HUES48 (cell line): ENCODE results near the gene ENO3.

Experiments
- H3K27ac ChIP-seq: one replicate; pipeline ENCODE4 v1.7.0; 2013; ENCODE audit warnings: low read depth, low read length, inconsistent platforms
- H3K27me3 ChIP-seq: 2 replicates; pipeline ENCODE4 v1.6.1; 2013; ENCODE audit warnings: mild to moderate bottlenecking, low read length; ENCODE audit not compliant: control insufficient read depth, insufficient read depth
- H3K36me3 ChIP-seq: 2 replicates; pipeline ENCODE4 v1.6.1; 2013; ENCODE audit warnings: low read length; ENCODE audit not compliant: control insufficient read depth, insufficient read depth
- H3K4me1 ChIP-seq: 2 replicates; pipeline ENCODE4 v1.6.1; 2013; ENCODE audit warnings: mild to moderate bottlenecking, low read length; ENCODE audit not compliant: control insufficient read depth, insufficient read depth
- H3K4me3 ChIP-seq: 2 replicates; pipeline ENCODE4 v1.5.1; 2013; ENCODE audit warnings: mild to moderate bottlenecking, low read depth, low read length
- H3K9ac ChIP-seq: 2 replicates; pipeline ENCODE4 v1.6.1; 2013; ENCODE audit warnings: mild to moderate bottlenecking, low read depth, low read length, moderate library complexity
- H3K9me3 ChIP-seq: 2 replicates; pipeline ENCODE4 v1.6.1; 2013; ENCODE audit warnings: low read length; ENCODE audit not compliant: control insufficient read depth, insufficient read depth

ENO3 gene

GRCh38 chr17:4951486-4951885, 567 bp downstream of the ENO3 start:
- Histone ChIP-seq H3K4me3 (peak overlapping the region; percentile 67), H3K9ac (no peak overlapping the region), H3K36me3 (peaks cover 5% of the 10 kb centered on the region), H3K27ac (no peak overlapping the region), H3K9me3 (no peaks in the 10 kb centered on the region), H3K4me1 (peaks cover 17% of the 10 kb centered on the region), H3K27me3 (no peaks in the 10 kb centered on the region)

DNA sequence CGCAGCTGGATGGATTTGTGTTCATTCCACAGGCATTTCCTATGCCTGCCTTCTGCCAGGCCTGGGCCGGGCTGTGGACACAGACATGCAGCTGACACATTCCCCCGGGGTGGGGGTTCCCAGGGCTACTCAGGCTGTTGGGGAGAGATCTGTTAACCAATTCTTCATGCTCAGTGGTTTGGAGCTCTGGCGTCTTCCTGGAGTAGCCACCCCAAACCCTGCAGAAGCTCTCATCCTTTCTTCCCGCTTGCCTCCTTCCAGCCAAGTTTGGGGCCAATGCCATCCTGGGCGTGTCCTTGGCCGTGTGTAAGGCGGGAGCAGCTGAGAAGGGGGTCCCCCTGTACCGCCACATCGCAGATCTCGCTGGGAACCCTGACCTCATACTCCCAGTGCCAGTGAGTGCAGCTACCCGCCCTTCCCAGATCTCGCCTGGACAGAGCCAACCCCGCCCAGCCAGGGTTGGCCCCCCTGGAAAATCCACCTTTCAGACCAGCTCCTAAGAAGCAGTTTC, 2.6 kb downstream of the ENO3 start:
- Histone ChIP-seq H3K27me3 (no peaks in the 10 kb centered on the region), H3K9ac (no peak overlapping the region), H3K36me3 (no peaks in the 10 kb centered on the region), H3K4me3 (no peak overlapping the region), H3K4me1 (peaks cover 13% of the 10 kb centered on the region), H3K27ac (no peak overlapping the region), H3K9me3 (no peaks in the 10 kb centered on the region)

GRCh38 chr17:4955091-4955490, 4.2 kb downstream of the ENO3 start:
- Histone ChIP-seq H3K4me3 (no peak overlapping the region), H3K27me3 (no peaks in the 10 kb centered on the region), H3K27ac (no peak overlapping the region), H3K4me1 (peaks cover 13% of the 10 kb centered on the region), H3K9ac (no peak overlapping the region), H3K36me3 (peaks cover 10% of the 10 kb centered on the region; the same call in 1 of the 2 replicates), H3K9me3 (no peaks in the 10 kb centered on the region)

GRCh38 chr17:4956493-4957061, 5.7 kb downstream of the ENO3 start:
- Histone ChIP-seq H3K27me3 (no peaks in the 10 kb centered on the region), H3K9me3 (no peaks in the 10 kb centered on the region), H3K36me3 (peaks cover 16% of the 10 kb centered on the region), H3K27ac (no peak overlapping the region), H3K4me3 (no peak overlapping the region), H3K9ac (no peak overlapping the region), H3K4me1 (peaks cover 11% of the 10 kb centered on the region)

DNA sequence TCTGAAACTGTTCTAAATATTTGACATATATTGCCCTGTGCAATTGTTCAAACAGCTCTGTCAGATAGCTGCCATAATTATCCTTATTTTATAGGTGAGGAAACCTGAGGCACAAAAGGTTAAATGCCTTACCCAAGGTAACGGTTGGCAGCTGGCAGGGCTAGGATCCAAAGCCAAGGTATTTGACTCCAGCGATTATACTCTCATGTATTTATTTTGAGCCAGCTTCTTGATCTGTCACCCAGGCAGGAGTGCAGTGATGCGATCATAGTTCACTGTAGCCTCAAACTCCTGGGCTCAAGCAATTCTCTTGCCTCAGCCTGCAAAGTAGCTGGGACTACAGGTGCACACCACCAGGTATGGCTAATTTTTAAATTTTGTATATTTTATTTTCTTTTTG, 7.2 kb downstream of the ENO3 start:
- H3K36me3 ChIP-seq, result peaks cover 16% of the 10 kb centered on the region
- no peak overlapping the region for H3K27ac ChIP-seq
- H3K4me1 ChIP-seq, result peaks cover 7% of the 10 kb centered on the region
- H3K9ac ChIP-seq, result no peak overlapping the region
- H3K9me3 ChIP-seq, result no peaks in the 10 kb centered on the region
- no peaks in the 10 kb centered on the region for H3K27me3 ChIP-seq
- no peak overlapping the region for H3K4me3 ChIP-seq

GRCh38 chr17:4959261-4959965, 8.5 kb downstream of the ENO3 start:
- H3K4me3 ChIP-seq, result no peak overlapping the region
- H3K27ac ChIP-seq, result no peak overlapping the region
- no peaks in the 10 kb centered on the region for H3K27me3 ChIP-seq
- peaks cover 7% of the 10 kb centered on the region for H3K4me1 ChIP-seq
- H3K9ac ChIP-seq, result no peak overlapping the region
- H3K36me3 ChIP-seq, result peaks cover 16% of the 10 kb centered on the region
- H3K9me3 ChIP-seq, result no peaks in the 10 kb centered on the region

DNA sequence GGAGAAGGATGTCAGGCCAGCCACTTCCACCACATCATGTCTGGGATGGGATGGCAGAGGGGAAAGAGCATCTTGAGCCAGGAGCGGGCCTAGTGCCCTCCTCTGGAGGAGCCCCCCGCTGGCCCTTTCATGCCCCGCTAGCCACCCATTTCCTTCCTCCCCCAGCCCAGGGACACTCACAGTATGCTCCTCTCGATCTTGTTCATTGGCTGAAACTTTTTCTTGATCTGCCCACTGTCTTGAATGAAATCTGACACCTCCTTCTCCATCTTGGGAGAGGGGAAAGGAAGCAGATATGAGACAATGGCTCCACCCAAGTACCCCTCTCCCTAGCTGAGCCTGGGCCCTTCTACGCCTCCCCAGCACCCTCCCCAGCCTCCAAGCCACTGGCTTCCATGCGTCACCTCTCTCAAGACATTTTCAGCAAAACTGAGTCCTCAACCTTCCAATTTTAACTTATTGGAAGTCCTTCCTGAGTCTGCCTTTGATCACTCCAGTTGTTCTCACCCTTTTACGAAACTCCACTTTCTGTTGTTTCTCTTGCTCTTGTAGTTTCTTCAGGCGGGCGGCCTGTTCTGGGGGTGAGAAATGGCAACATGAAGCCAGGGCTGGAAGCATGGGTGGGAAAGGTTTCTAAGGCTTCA, 9.5 kb downstream of the ENO3 start:
- Histone ChIP-seq H3K4me3 (no peak overlapping the region), H3K9me3 (peaks cover 3% of the 10 kb centered on the region; the same call in 1 of the 2 replicates), H3K27me3 (no peaks in the 10 kb centered on the region), H3K9ac (no peak overlapping the region), H3K27ac (peak overlapping the region; percentile 40), H3K4me1 (peaks cover 7% of the 10 kb centered on the region), H3K36me3 (peaks cover 20% of the 10 kb centered on the region)

DNA sequence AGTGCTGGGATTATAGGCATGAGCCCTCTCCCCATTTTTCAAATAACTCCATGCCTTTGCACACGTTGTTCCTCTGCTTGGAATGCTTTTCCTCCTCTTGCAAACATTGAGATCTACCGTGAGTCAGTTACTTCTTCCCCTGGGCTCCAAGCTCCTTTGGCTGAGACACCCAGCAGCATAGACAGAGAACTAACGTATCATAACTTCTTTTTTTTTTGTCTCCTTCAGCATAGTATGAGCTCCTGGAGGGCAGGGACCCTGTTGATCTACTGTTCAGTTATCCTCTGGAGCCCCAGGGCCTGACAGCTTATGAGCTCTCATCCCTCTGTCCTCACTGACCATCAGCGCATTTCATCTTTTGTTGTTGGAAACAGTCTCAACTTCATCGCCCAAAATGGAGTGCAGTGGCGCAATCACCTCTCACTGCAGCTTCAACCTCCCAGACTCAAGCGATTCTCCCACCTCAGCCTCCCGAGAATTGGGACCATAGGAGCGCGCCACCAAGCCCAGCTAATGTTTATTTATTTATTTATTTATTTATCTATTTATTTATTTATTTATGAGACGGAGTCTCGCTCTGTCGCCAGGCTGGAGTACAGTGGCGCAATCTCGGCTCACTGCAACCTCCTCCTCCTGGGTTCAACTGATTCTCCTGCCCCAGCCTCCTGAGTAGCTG, 14.5 kb downstream of the ENO3 start:
- H3K27ac ChIP-seq, result no peak overlapping the region
- H3K4me1 ChIP-seq, result peaks cover 17% of the 10 kb centered on the region
- no peak overlapping the region for H3K9ac ChIP-seq
- H3K4me3 ChIP-seq, result no peak overlapping the region
- H3K9me3 ChIP-seq, result peaks cover 5% of the 10 kb centered on the region; the same call in 1 of the 2 replicates
- H3K27me3 ChIP-seq, result no peaks in the 10 kb centered on the region
- peaks cover 19% of the 10 kb centered on the region for H3K36me3 ChIP-seq

GRCh38 chr17:4966844-4967538, 16.1 kb downstream of the ENO3 start:
- peak overlapping the region; percentile 99 for H3K27ac ChIP-seq
- H3K9me3 ChIP-seq, result peaks cover 5% of the 10 kb centered on the region; the same call in 1 of the 2 replicates
- H3K4me3 ChIP-seq, result peak overlapping the region; percentile 97

More at GRCh38 chr17:4966844-4967538, 16.1 kb downstream of the ENO3 start:
- no peaks in the 10 kb centered on the region for H3K27me3 ChIP-seq
- H3K36me3 ChIP-seq, result peaks cover 20% of the 10 kb centered on the region
- H3K9ac ChIP-seq, result peak overlapping the region; percentile 95
- H3K4me1 ChIP-seq, result peaks cover 12% of the 10 kb centered on the region
